BLaER1 (cell line): ENCODE results near the gene SUMO3.
"Not testable (repeated sequence)": the region's sequence is repeated elsewhere in the genome, so short reads cannot be mapped to it uniquely, and the experiment has no call there.

Source experiments
- H3K27ac ChIP-seq: shearing (Covaris generic); formaldehyde crosslinking; 2 replicates; pipeline ENCODE4 v1.8.1; 2022
- H3K27me3 ChIP-seq: shearing (Covaris generic); formaldehyde crosslinking; 2 replicates; pipeline ENCODE4 v1.8.1; 2022
- H3K36me3 ChIP-seq: shearing (Covaris generic); formaldehyde crosslinking; 2 replicates; pipeline ENCODE4 v1.8.1; 2022
- H3K4me1 ChIP-seq: shearing (Covaris generic); formaldehyde crosslinking; 2 replicates; pipeline ENCODE4 v1.8.1; 2022
- H3K4me2 ChIP-seq: shearing (Covaris generic); formaldehyde crosslinking; 2 replicates; pipeline ENCODE4 v1.8.1; 2022
- H3K4me3 ChIP-seq: shearing (Covaris generic); formaldehyde crosslinking; 2 replicates; pipeline ENCODE4 v1.8.1; 2022
- H3K9ac ChIP-seq: shearing (Covaris generic); formaldehyde crosslinking; 2 replicates; pipeline ENCODE4 v1.8.1; 2022
- H3K9me3 ChIP-seq: shearing (Covaris generic); formaldehyde crosslinking; 2 replicates; pipeline ENCODE4 v1.8.1; 2022
- H4K20me1 ChIP-seq: shearing (Covaris generic); formaldehyde crosslinking; 2 replicates; pipeline ENCODE4 v1.8.1; 2022
- Cebpa-rat ChIP-seq: shearing (Covaris generic); IDR thresholded peaks from 2 replicates; pipeline ENCODE4 v1.8.1; 2022

SUMO3 gene

GRCh38 chr21:44838951-44839350 is 21.1 kb upstream of the SUMO3 start:
- H3K4me2 ChIP-seq = no peak overlapping the region
- peaks cover 13% of the 10 kb centered on the region for H3K4me1 ChIP-seq
- H4K20me1 ChIP-seq = no peaks in the 10 kb centered on the region
- no peaks in the 10 kb centered on the region for H3K9me3 ChIP-seq
- no peak overlapping the region for H3K9ac ChIP-seq
- no peak overlapping the region for H3K27ac ChIP-seq
- no peaks in the 10 kb centered on the region for H3K27me3 ChIP-seq
- no peaks in the 10 kb centered on the region for H3K36me3 ChIP-seq
- no peak for TF ChIP-seq Cebpa-rat
- no peak overlapping the region for H3K4me3 ChIP-seq

GRCh38 chr21:44838039-44838895 is 20.4 kb upstream of the SUMO3 start:
- no peaks in the 10 kb centered on the region for H4K20me1 ChIP-seq
- H3K36me3 ChIP-seq = no peaks in the 10 kb centered on the region
- H3K4me2 ChIP-seq = no peak overlapping the region
- no peak overlapping the region for H3K27ac ChIP-seq
- no peak overlapping the region for H3K9ac ChIP-seq
- no peaks in the 10 kb centered on the region for H3K9me3 ChIP-seq
- no peaks in the 10 kb centered on the region for H3K27me3 ChIP-seq
- TF ChIP-seq Cebpa-rat = no peak
- no peak overlapping the region for H3K4me3 ChIP-seq
- peaks cover 13% of the 10 kb centered on the region for H3K4me1 ChIP-seq

DNA sequence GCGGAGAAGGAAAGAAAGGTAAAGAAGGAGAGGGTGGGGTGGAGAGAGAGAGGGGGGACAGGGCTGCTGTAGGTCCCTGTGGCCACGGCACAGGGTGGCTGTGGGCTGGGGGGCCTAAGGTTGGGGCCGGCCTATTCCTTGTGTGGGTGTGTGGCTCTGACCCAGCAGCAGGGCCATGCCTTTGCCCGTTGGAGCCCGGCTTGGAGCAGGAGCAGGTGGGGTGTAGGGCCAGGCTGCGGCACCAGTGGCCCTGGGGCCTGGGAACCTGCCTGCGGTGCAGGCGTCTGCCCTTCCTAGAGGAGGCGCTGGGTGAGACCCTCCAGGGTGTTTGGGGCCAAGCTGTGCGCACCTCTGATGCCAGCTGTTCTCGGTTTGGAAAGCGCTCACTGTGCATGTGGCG is 19.7 kb upstream of the SUMO3 start:
- Histone ChIP-seq H3K4me1 (peaks cover 13% of the 10 kb centered on the region), H3K9me3 (no peaks in the 10 kb centered on the region), H3K36me3 (no peaks in the 10 kb centered on the region), H4K20me1 (no peaks in the 10 kb centered on the region), H3K4me3 (no peak overlapping the region), H3K9ac (no peak overlapping the region), H3K27ac (no peak overlapping the region), H3K27me3 (no peaks in the 10 kb centered on the region), H3K4me2 (no peak overlapping the region)
- no peak for TF ChIP-seq Cebpa-rat

DNA sequence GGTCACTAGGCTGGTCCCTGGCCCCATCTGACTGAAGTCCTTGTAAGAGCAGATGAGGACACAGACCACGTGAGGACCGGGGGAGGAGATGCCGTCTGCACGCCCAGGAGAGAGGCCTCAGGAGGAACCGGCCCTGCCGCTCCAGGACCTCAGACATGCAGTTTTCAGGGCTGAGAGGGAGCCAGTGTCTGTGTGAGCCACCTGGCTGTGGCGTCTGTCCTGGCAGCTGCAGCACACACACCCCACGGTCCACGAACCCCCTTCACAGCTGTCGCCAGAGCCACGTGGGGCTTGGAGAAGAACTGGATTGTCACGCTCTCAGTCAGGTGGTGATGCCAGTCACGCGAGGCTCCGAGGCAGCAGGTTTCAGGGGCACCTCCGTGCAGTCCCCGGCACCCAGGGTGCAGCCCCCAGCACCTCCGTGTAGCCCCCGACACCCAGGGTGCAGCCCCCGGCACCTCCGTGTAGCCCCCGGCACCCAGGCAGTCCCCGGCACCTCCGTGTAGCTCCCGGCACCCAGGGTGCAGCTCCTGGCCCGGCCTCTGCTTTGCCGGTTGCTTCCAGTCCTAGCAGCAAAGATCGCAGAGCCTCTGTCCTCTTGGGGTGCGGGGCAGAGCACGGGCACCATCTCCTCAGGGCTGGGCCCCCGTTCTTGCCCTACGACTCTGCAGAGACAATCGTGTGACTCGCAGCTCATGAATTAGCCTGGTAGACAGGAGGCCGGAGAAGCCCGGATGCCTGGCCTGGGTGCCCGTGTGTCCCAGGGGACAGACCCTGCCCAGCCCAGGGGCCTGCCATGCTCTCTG is 19.0 kb upstream of the SUMO3 start:
- peak overlapping the region; percentile 49 for H3K4me2 ChIP-seq

GRCh38 chr21:44836349-44836665 is 18.4 kb upstream of the SUMO3 start:
- Histone ChIP-seq H3K9ac (no peak overlapping the region), H3K4me2 (peak overlapping the region; percentile 49), H3K36me3 (no peaks in the 10 kb centered on the region), H4K20me1 (no peaks in the 10 kb centered on the region), H3K4me1 (peaks cover 20% of the 10 kb centered on the region), H3K27ac (no peak overlapping the region), H3K27me3 (no peaks in the 10 kb centered on the region), H3K4me3 (no peak overlapping the region), H3K9me3 (no peaks in the 10 kb centered on the region)
- TF ChIP-seq Cebpa-rat = no peak

More for the DNA sequence above, 19.0 kb upstream of the SUMO3 start:
- no peaks in the 10 kb centered on the region for H3K27me3 ChIP-seq
- no peak overlapping the region for H3K27ac ChIP-seq
- TF ChIP-seq Cebpa-rat = no peak
- no peaks in the 10 kb centered on the region for H3K36me3 ChIP-seq
- no peak overlapping the region for H3K9ac ChIP-seq
- H3K4me3 ChIP-seq = no peak overlapping the region
- H3K4me1 ChIP-seq = peaks cover 14% of the 10 kb centered on the region
- H4K20me1 ChIP-seq = no peaks in the 10 kb centered on the region
- no peaks in the 10 kb centered on the region for H3K9me3 ChIP-seq

GRCh38 chr21:44835647-44835973 is 17.7 kb upstream of the SUMO3 start:
- no peak overlapping the region for H3K27ac ChIP-seq
- H3K4me1 ChIP-seq = peaks cover 25% of the 10 kb centered on the region
- H3K9me3 ChIP-seq = no peaks in the 10 kb centered on the region
- H3K27me3 ChIP-seq = no peaks in the 10 kb centered on the region
- no peak for TF ChIP-seq Cebpa-rat
- H4K20me1 ChIP-seq = no peaks in the 10 kb centered on the region
- H3K9ac ChIP-seq = no peak overlapping the region
- no peak overlapping the region for H3K4me3 ChIP-seq
- no peaks in the 10 kb centered on the region for H3K36me3 ChIP-seq
- no peak overlapping the region for H3K4me2 ChIP-seq

DNA sequence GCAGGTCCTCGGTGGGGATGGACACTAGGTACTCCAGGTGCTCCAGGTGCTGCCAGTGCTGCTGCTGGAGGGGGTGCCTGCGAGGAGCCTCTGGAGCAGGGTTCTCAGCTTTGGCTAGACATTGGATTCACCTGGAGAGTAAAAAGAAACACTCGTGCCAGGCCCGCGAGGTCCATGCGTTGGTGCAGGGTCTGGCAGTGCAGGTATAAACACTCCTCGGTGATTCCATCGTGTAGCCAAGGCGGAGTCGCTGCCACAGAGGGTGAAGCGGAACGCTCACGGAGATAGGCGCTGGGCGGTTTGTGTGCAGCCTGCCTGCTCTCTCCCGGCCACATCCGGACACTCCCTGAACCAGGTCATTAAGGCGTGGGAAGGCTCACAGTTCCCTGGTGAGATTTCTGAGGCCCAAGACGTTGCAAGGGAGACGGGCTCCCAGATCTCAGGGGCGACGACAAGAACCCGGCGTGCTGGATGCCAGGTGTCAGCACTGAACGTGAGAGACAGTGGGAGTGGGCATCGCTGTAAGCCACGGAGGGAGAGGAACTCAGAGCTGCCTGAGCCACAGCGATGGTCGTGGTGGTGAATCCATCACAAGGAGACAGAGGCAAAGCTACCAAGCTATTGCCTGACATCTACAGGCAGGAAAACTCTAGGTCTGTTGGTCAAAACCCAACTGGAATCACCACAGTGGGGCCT is 17.2 kb upstream of the SUMO3 start:
- H3K27me3 ChIP-seq = no peaks in the 10 kb centered on the region
- H3K27ac ChIP-seq = no peak overlapping the region
- no peak for TF ChIP-seq Cebpa-rat
- no peaks in the 10 kb centered on the region for H3K36me3 ChIP-seq
- peaks cover 26% of the 10 kb centered on the region for H3K4me1 ChIP-seq
- H4K20me1 ChIP-seq = no peaks in the 10 kb centered on the region
- H3K9ac ChIP-seq = no peak overlapping the region
- no peak overlapping the region for H3K4me3 ChIP-seq
- H3K9me3 ChIP-seq = peaks cover 2% of the 10 kb centered on the region; the same call in 1 of the 2 replicates
- no peak overlapping the region for H3K4me2 ChIP-seq

DNA sequence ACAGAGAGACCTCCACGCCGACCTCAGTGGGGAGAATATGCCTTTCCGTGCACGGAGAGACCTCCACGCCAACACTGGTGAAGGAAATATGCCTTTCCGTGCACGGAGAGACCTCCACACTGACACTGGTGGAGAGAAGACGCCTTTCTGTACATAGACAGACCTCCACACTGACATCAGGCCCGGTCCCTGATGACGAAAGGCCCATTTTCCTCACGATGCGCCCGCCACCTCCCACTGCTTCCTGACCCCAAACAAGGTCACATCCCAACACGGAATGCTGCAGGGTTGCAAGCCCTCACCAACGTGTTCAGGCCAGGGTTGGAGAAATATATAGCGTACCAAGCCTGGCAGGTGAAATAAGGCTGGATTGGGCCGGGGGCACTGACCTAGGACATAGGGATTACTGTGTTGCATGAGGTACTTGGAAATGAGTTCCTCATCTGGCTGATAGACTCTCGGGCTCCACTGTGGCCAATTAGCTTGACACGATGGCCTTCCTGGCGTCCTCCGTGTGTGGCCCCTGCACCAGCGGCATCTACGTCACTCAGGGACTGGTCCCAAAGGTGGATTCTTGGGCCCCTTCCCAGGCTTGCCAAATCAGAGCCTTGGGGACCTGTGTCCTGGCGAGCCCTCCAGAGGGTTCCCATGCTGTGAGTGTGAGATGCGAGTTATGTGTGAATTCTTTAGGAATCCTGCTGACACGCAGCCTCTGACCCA is 16.5 kb upstream of the SUMO3 start:
- no peak overlapping the region for H3K27ac ChIP-seq
- H3K9ac ChIP-seq = no peak overlapping the region
- H3K27me3 ChIP-seq = no peaks in the 10 kb centered on the region
- H4K20me1 ChIP-seq = no peaks in the 10 kb centered on the region
- H3K4me1 ChIP-seq = peaks cover 33% of the 10 kb centered on the region
- no peak for TF ChIP-seq Cebpa-rat
- H3K4me2 ChIP-seq = no peak overlapping the region
- no peak overlapping the region for H3K4me3 ChIP-seq
- no peaks in the 10 kb centered on the region for H3K36me3 ChIP-seq
- H3K9me3 ChIP-seq = peaks cover 9% of the 10 kb centered on the region; the same call in 1 of the 2 replicates

DNA sequence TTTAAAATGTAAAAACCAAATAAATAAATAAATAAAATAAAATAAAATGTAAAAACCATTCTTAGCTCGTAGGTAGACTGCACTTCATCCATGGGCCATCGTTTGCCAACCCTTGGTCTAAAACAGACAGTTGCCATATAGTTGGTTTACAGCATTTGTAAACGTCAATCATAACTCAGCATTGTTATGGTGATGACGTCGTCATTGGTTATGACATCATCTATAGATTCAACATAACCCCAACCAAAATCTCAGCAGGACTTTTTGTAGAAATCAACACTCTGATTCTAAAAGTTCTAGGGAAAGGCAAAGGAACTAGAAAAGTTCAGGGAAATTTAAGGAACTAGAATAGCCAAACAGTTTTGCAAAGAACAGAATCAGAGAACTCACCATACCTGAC is 15.8 kb upstream of the SUMO3 start:
- no peak for TF ChIP-seq Cebpa-rat
- Histone ChIP-seq H3K27ac (no peak overlapping the region), H3K27me3 (no peaks in the 10 kb centered on the region), H3K4me3 (no peak overlapping the region), H4K20me1 (no peaks in the 10 kb centered on the region), H3K36me3 (no peaks in the 10 kb centered on the region), H3K4me2 (no peak overlapping the region), H3K9me3 (peaks cover 16% of the 10 kb centered on the region), H3K4me1 (peaks cover 35% of the 10 kb centered on the region), H3K9ac (no peak overlapping the region)

DNA sequence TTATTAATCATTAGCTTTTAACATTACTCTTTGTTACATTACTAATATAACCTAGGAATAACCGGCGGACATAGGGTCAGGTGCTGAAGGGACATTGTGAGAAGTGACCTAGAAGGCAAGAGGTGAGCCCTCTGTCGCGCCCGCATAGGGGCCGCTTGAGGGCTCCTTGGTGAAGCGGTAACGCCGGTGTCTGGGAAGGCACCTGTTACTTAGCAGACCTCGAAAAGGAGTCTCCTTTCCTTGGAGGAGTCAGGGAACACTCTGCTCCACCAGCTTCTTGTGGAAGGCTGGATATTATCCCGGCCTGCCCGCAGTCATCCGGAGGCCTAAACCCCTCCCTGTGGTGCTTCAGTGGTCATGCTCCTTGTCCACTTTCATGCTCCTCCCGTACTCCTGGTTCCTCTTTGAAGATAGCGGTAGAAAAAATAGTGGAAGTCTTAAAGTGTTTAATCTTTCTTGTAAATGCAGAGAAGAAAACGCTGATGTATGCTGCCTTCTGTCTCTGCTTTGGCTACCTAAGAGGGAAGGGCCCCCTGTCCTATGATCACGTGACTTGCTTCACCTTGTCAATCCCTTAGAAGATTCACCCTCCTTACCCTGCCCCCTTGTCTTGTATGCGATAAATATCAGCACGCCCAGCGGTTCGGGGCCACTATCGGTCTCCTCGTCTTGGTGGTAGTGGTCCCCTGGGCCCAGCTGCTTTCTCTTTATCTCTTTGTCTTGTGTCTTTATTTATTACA is 14.8 kb upstream of the SUMO3 start:
- not testable (repeated sequence) for H3K9ac ChIP-seq, H3K27me3 ChIP-seq, H3K27ac ChIP-seq, H3K36me3 ChIP-seq, H3K4me3 ChIP-seq, H3K4me2 ChIP-seq, H4K20me1 ChIP-seq
- Histone ChIP-seq H3K9me3 (peaks cover 26% of the 10 kb centered on the region), H3K4me1 (peaks cover 35% of the 10 kb centered on the region)
